IMR-90 (cell line): Measurements from ENCODE around the gene TBC1D22A.

Experiments used
- CTCF ChIP-seq: conservative IDR thresholded peaks from 2 replicates; pipeline ENCODE4 v1.5.1; 2012; ENCODE audit warnings: mild to moderate bottlenecking, low read depth, low read length, improper control_type of control experiment
- FOS ChIP-seq: fragments of 150-350 bp; IDR thresholded peaks from 2 replicates; pipeline ENCODE4 v1.6.1; 2016; ENCODE audit warnings: low read depth, low read length
- MAZ ChIP-seq: IDR thresholded peaks from 2 replicates; pipeline ENCODE4 v1.6.1; 2012; ENCODE audit warnings: low read depth, mild to moderate bottlenecking, low read length, improper control_type of control experiment, moderate library complexity, borderline replicate concordance
- NFE2L2 ChIP-seq: fragments of 150-350 bp; IDR thresholded peaks from 2 replicates; pipeline ENCODE4 v1.6.1; 2016; ENCODE audit warnings: low read depth, mild to moderate bottlenecking, low read length
- POLR2A ChIP-seq: IDR thresholded peaks from 2 replicates; pipeline ENCODE4 v1.6.1; 2012; ENCODE audit warnings: mild to moderate bottlenecking, low read depth, low read length
- RAD21 ChIP-seq: IDR thresholded peaks from 2 replicates; pipeline ENCODE4 v1.6.1; 2012; ENCODE audit warnings: low read length, improper control_type of control experiment
- RCOR1 ChIP-seq: IDR thresholded peaks from 2 replicates; pipeline ENCODE4 v1.6.1; 2012; ENCODE audit warnings: mild to moderate bottlenecking, low read length, improper control_type of control experiment; ENCODE audit not compliant: insufficient replicate concordance
- RFX5 ChIP-seq: IDR thresholded peaks from 2 replicates; pipeline ENCODE4 v1.8.0; 2012; ENCODE audit warnings: low read depth, mild to moderate bottlenecking, low read length, moderate library complexity

GRCh38 chr22:47006433-47006832, 244.0 kb downstream of the TBC1D22A start:
- TF ChIP-seq MAZ (no peak), CTCF (no peak), FOS (no peak), POLR2A (no peak), RFX5 (no peak), RAD21 (no peak), RCOR1 (no peak), NFE2L2 (no peak)
